Cerebellar nuclear complex (tissue), 1 donor: ENCODE results near the gene GPD2.

Source experiments
- DNase-seq, 2 experiments: peaks; one replicate each; lab custom pipeline; 2025; lab: John Stamatoyannopoulos, UW

The GPD2 gene

GRCh38 chr2:156435718-156436496, at the start of gene GPD2:
Gene GPD2 (plus strand): TSS chr2:156436379. CDS start chr2:156476106, 39,727 bp downstream.
- DNase-seq, result peak in 1 of 2 experiments; percentile 60

DNA sequence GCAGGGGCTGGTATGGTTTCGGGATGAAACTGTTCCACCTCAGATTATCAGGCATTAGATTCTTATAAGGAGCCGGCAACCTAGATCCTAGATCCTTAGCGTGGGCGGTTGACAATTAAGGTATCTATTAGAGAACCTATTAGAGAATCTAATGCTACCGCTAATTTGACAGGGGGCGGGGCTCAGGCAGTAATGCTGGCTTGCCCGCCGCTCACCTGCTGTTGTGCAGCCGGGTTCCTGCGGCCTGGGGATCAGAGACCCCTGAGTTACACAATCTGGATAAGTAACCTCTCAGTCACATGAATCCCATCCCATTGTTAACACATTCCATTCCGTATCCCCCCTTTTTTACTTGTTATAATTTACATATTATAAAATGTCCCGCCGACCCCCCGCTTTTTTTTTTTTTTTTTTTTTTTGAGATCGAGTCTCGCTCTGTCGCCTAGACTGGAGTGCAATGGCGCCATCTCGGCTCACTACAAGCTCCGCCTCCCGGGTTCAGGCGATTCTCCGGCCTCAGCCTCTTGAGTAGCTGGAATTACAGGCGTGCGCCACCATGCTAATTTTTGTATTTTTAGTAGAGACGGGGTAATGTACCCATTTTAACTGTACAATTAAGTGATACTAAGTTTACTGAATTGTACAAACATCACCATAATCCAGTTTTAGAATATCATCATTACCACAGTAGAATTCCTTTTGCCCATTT, 42.0 kb upstream of the GPD2 start:
- no peak for DNase-seq

- no peak for DNase-seq
These were observed 40.1 kb upstream of the GPD2 start for GRCh38 chr2:156396126-156396525.

DNA sequence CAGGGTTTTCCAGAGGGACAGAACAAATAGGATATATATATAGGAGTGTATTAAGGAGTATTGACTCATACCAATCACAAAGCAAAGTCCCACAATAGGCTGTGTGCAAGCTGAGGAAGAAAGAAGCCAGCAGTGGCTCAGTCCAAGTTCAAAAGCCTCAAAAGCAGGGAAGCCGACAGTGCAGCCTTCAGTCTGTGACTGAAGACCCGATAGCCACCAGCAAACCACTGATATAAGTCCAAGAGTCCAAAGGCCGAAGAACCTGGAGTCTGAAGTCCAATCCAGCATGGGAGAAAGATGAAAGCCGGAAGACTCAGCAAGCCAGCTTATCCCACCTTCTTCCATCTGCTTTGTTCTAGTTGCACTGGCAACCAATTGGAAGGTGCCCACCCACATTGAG, 39.0 kb upstream of the GPD2 start:
- no peak for DNase-seq

DNA sequence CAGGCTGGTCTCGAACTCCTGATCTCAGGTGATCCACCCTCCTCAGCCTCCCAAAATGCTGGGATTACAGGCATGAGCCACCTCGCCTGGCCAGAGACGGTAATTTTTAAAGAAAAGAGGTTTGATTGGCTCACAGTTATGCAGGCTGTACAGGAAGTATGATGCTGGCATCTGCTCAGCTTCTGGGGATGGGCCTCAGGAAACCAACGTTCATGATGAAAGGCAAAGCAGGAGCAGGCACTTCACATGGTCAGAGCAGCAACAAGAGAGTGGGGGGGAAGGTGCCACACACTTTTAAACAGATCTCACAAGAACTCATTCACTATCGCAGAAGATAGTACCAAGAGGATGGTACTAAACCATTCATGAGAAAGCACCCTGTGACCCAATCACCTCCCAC, 38.0 kb upstream of the GPD2 start:
- no peak for DNase-seq

GRCh38 chr2:156399224-156399949, 36.8 kb upstream of the GPD2 start:
- no peak for DNase-seq

- peak; percentile 33 to 69 for DNase-seq
These were observed 36.1 kb upstream of the GPD2 start for GRCh38 chr2:156399950-156400705.

DNA sequence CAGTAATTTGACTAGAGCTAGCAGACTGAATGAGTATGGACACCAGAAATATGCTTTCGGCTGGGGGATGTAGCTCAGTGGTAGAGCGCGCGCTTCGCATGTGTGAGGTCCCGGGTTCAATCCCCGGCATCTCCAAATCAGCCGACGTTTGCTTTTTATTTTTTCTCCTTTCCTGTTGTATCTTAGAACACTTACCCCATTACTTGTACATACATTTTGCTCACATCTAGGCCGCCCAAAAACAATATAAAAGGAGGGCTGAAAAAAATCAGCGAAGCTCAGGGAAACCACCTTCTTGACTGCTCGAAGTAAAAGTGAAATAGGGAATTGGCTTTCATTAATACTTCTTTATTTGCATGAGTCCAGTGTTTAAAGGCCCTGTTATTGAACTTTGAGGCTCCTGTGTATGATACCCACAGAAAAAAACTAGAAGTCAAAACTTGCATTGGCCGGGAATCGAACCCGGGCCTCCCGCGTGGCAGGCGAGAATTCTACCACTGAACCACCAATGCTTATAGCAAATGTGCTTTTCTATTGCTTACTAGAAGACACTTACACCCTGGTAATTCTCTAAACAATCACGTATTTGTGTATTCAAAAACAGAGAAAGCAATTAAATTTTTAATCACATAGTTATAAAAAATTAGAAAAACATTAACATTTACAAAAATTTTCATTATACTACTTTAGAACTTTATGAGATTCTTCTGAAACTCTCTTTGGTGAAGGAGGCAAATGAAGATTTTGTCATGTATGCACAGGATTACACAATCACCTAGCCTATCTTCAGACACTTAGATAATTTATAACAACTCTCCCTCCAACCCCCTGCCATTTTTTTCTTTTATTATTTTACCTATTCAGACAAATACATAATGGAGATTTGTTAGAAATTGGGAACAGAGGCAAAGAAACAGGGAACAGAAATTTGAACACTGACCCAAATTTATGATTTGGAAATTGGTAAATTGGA, 35.2 kb upstream of the GPD2 start:
- peak in 1 of 2 experiments; percentile 59 for DNase-seq

- DNase-seq, result no peak
These were observed 34.3 kb upstream of the GPD2 start for GRCh38 chr2:156401861-156402260.

GRCh38 chr2:156405586-156405985, 30.6 kb upstream of the GPD2 start:
- no peak for DNase-seq

GRCh38 chr2:156411835-156412234, 24.3 kb upstream of the GPD2 start:
- DNase-seq, result no peak

- no peak for DNase-seq
These were observed 14.3 kb upstream of the GPD2 start for GRCh38 chr2:156421851-156422250.

DNA sequence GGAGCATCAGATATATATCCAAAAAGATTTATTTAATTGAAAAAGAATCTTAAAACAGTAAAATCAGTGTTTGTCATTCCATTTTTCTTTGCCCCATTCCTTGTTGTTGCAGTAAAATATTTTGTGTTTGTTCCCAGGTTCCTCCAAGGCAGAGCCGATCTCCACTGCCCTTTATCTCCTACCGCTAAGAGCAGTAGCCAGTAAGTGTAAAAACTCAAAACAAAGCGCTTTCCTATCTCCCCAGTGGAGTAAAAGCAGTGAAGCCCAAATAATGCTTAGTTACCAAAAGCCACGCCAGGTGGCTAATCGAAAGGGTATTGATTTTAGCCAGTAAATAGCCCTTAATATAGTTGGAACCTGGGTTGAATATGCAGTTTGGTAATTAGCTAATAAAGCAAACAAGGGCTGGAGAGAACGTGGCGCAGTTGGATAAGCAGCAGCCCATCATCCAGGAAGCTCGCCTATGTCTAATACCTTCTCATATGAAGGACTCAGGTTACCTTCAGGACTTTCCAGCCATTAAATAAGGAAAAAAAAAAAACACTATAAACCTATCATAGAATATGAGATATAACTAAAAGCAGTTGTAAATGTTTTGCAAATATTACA, 12.4 kb upstream of the GPD2 start:
- no peak for DNase-seq

GRCh38 chr2:156427074-156427473, 9.1 kb upstream of the GPD2 start:
- DNase-seq, result no peak

- no peak for DNase-seq
These were observed 7.0 kb upstream of the GPD2 start for GRCh38 chr2:156429211-156429610.

GRCh38 chr2:156430236-156430979, 5.8 kb upstream of the GPD2 start:
- DNase-seq, result no peak

- DNase-seq, result no peak
These were observed 5.2 kb upstream of the GPD2 start for GRCh38 chr2:156430980-156431358.

DNA sequence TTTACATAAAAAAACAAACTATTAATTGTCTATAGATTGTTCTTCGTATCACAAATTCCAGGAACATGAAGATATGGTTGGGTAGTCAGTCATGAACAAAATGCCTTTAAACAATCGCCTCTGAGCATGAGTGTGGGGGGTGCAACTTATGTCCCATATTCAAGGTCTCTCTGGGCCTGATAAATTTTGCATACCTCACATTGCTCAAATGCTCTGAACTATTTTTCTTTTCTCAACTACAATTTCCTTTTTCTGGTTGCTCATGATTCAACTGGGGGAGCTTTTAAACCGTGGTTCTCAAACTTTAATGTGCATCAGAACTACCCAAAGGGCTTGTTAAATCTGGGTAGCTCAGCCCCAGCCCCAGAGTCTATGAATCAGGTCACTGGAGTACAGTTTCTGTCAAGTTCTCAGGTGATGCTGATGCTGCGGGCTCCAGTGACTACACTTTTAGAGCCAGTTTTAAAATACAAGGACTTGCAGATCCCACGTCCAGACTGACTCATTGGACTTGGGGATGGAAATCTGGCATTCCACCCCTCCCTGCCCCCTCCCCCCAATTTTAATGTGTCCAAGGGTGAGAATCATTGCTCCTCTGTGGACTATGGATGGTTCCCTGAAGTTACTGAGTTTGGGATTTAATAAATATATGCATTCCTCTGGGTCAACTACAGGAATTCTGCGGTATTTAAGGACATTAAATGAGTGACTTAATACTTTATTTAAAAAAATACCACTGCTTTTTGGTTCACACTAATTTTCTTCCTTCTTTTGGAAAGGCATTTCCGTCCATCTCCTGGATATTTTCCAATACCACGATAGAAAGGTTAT, 1.5 kb upstream of the GPD2 start:
- DNase-seq, result no peak

GRCh38 chr2:156435396-156435717, 822 bp upstream of the GPD2 start:
- DNase-seq, result no peak
